IPS-11a (cell line): Measurements from ENCODE around the gene NFIA.

ENCODE experiments used
- H3K4me3 ChIP-seq: one replicate; pipeline ENCODE4 v1.5.1; 2013; ENCODE audit warnings: low read depth, low read length, control low read depth

NFIA gene

GRCh38 chr1:61210435-61211154 is 128.2 kb downstream of the NFIA start:
- no peak overlapping the region for H3K4me3 ChIP-seq

GRCh38 chr1:61213245-61214011 is 131.1 kb downstream of the NFIA start:
- no peak overlapping the region for H3K4me3 ChIP-seq

- H3K4me3 ChIP-seq, result no peak overlapping the region
Observed at GRCh38 chr1:61215119-61215518, 132.8 kb downstream of the NFIA start.

- H3K4me3 ChIP-seq, result no peak overlapping the region
Observed at GRCh38 chr1:61215676-61216289, 133.4 kb downstream of the NFIA start.

- H3K4me3 ChIP-seq, result no peak overlapping the region
Observed at GRCh38 chr1:61220536-61220935, 138.2 kb downstream of the NFIA start.

- no peak overlapping the region for H3K4me3 ChIP-seq
Observed at GRCh38 chr1:61221642-61222041, 139.3 kb downstream of the NFIA start.

GRCh38 chr1:61222240-61222639 is 139.9 kb downstream of the NFIA start:
- no peak overlapping the region for H3K4me3 ChIP-seq

GRCh38 chr1:61223140-61223539 is 140.8 kb downstream of the NFIA start:
- H3K4me3 ChIP-seq, result no peak overlapping the region

- no peak overlapping the region for H3K4me3 ChIP-seq
Observed at GRCh38 chr1:61224609-61225008, 142.2 kb downstream of the NFIA start.

- no peak overlapping the region for H3K4me3 ChIP-seq
Observed at GRCh38 chr1:61225478-61225877, 143.1 kb downstream of the NFIA start.

GRCh38 chr1:61226791-61227567 is 144.6 kb downstream of the NFIA start:
- H3K4me3 ChIP-seq, result no peak overlapping the region

GRCh38 chr1:61227857-61228550 is 145.6 kb downstream of the NFIA start:
- H3K4me3 ChIP-seq, result no peak overlapping the region

GRCh38 chr1:61230523-61230922 is 148.2 kb downstream of the NFIA start:
- H3K4me3 ChIP-seq, result no peak overlapping the region

- no peak overlapping the region for H3K4me3 ChIP-seq
Observed at GRCh38 chr1:61231795-61232194, 149.4 kb downstream of the NFIA start.

GRCh38 chr1:61233121-61233660 is 150.8 kb downstream of the NFIA start:
- no peak overlapping the region for H3K4me3 ChIP-seq

GRCh38 chr1:61234587-61234919 is 152.2 kb downstream of the NFIA start:
- H3K4me3 ChIP-seq, result no peak overlapping the region

- H3K4me3 ChIP-seq, result no peak overlapping the region
Observed at GRCh38 chr1:61237147-61237546, 154.8 kb downstream of the NFIA start.

GRCh38 chr1:61237659-61238358 is 155.4 kb downstream of the NFIA start:
- no peak overlapping the region for H3K4me3 ChIP-seq

GRCh38 chr1:61238359-61238665 is 156.0 kb downstream of the NFIA start:
- no peak overlapping the region for H3K4me3 ChIP-seq

- H3K4me3 ChIP-seq, result no peak overlapping the region
Observed at GRCh38 chr1:61240878-61241277, 158.5 kb downstream of the NFIA start.
